Ishikawa (cell line): ENCODE results near the gene CD274.

Experiments
- CEBPB ChIP-seq: IDR thresholded peaks from 2 replicates; pipeline ENCODE4 v1.6.1; 2012
- CREB1 ChIP-seq: IDR thresholded peaks from 2 replicates; pipeline ENCODE4 v1.6.1; 2012; ENCODE audit warnings: low read depth
- EP300 ChIP-seq: IDR thresholded peaks from 2 replicates; pipeline ENCODE4 v1.6.1; 2012; ENCODE audit warnings: borderline replicate concordance
- FOXM1 ChIP-seq: IDR thresholded peaks from 2 replicates; pipeline ENCODE4 v1.6.1; 2012; ENCODE audit warnings: low read depth, borderline replicate concordance
- MAX ChIP-seq: IDR thresholded peaks from 2 replicates; pipeline ENCODE4 v1.6.1; 2012
- RAD21 ChIP-seq: IDR thresholded peaks from 2 replicates; pipeline ENCODE4 v1.6.1; 2012; ENCODE audit warnings: low read depth
- TAF1 ChIP-seq: IDR thresholded peaks from 2 replicates; pipeline ENCODE4 v1.6.1; 2012; ENCODE audit warnings: low read depth, mild to moderate bottlenecking
- ZBTB7A ChIP-seq: IDR thresholded peaks from 2 replicates; pipeline ENCODE4 v1.6.1; 2012; ENCODE audit warnings: low read depth
- TF ChIP-seq, protein P1 (sequence below): IDR thresholded peaks from 2 replicates; pipeline ENCODE4 v1.6.1; 2012; ENCODE audit warnings: low read depth, mild to moderate bottlenecking

GRCh38 chr9:5455181-5455580 is 4.8 kb downstream of the CD274 start:
- TF ChIP-seq FOXM1 = no peak
- TF ChIP-seq ZBTB7A = no peak
- TF ChIP-seq RAD21 = no peak
- TF ChIP-seq EP300 = no peak
- TF ChIP-seq, protein P1, sequence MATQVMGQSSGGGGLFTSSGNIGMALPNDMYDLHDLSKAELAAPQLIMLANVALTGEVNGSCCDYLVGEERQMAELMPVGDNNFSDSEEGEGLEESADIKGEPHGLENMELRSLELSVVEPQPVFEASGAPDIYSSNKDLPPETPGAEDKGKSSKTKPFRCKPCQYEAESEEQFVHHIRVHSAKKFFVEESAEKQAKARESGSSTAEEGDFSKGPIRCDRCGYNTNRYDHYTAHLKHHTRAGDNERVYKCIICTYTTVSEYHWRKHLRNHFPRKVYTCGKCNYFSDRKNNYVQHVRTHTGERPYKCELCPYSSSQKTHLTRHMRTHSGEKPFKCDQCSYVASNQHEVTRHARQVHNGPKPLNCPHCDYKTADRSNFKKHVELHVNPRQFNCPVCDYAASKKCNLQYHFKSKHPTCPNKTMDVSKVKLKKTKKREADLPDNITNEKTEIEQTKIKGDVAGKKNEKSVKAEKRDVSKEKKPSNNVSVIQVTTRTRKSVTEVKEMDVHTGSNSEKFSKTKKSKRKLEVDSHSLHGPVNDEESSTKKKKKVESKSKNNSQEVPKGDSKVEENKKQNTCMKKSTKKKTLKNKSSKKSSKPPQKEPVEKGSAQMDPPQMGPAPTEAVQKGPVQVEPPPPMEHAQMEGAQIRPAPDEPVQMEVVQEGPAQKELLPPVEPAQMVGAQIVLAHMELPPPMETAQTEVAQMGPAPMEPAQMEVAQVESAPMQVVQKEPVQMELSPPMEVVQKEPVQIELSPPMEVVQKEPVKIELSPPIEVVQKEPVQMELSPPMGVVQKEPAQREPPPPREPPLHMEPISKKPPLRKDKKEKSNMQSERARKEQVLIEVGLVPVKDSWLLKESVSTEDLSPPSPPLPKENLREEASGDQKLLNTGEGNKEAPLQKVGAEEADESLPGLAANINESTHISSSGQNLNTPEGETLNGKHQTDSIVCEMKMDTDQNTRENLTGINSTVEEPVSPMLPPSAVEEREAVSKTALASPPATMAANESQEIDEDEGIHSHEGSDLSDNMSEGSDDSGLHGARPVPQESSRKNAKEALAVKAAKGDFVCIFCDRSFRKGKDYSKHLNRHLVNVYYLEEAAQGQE = no peak
- TF ChIP-seq MAX = no peak
- TF ChIP-seq CEBPB = no peak
- TF ChIP-seq CREB1 = no peak
- TF ChIP-seq TAF1 = no peak
